LNCaP clone FGC (cell line): ENCODE results near the gene SLCO2A1.

Source experiments
- DNase-seq: peaks from one replicate; pipeline ENCODE4 v3.0.0-alpha.2; 2011; ENCODE audit warnings: low read depth
- H3K4me3 ChIP-seq: 2 replicates; pipeline ENCODE4 v1.5.1; 2011; ENCODE audit warnings: mild to moderate bottlenecking, low read depth, low read length, control low read depth
- TF ChIP-seq, protein P1 (sequence below): IDR thresholded peaks from 2 replicates; pipeline ENCODE4 v1.5.1; 2012; ENCODE audit warnings: mild to moderate bottlenecking; ENCODE audit not compliant: control insufficient read depth, insufficient read depth; ENCODE audit errors: extremely low read depth

Gene SLCO2A1

DNA sequence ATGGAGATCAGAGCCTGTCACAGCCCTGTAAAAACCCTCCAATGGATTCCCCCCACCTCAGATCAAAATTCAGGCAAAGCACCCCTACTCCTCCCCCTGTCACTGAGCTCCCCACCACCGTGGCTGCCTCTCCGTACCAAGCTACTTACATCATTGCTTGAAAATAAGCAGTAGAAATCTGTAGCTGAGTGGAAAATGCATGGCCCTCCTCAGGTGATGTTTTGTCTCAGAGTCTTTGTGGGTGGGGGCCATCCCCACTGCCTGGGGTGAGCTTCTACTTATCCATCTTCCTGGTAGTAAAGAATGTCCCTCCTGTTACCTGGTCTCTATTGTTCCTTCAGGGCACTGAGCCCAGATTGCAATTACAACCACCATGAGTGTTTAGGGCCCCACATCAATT is 34.5 kb downstream of the SLCO2A1 start:
- DNase-seq = no peak
- H3K4me3 ChIP-seq = no peak overlapping the region
- TF ChIP-seq, protein P1, sequence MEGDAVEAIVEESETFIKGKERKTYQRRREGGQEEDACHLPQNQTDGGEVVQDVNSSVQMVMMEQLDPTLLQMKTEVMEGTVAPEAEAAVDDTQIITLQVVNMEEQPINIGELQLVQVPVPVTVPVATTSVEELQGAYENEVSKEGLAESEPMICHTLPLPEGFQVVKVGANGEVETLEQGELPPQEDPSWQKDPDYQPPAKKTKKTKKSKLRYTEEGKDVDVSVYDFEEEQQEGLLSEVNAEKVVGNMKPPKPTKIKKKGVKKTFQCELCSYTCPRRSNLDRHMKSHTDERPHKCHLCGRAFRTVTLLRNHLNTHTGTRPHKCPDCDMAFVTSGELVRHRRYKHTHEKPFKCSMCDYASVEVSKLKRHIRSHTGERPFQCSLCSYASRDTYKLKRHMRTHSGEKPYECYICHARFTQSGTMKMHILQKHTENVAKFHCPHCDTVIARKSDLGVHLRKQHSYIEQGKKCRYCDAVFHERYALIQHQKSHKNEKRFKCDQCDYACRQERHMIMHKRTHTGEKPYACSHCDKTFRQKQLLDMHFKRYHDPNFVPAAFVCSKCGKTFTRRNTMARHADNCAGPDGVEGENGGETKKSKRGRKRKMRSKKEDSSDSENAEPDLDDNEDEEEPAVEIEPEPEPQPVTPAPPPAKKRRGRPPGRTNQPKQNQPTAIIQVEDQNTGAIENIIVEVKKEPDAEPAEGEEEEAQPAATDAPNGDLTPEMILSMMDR = no peak

DNA sequence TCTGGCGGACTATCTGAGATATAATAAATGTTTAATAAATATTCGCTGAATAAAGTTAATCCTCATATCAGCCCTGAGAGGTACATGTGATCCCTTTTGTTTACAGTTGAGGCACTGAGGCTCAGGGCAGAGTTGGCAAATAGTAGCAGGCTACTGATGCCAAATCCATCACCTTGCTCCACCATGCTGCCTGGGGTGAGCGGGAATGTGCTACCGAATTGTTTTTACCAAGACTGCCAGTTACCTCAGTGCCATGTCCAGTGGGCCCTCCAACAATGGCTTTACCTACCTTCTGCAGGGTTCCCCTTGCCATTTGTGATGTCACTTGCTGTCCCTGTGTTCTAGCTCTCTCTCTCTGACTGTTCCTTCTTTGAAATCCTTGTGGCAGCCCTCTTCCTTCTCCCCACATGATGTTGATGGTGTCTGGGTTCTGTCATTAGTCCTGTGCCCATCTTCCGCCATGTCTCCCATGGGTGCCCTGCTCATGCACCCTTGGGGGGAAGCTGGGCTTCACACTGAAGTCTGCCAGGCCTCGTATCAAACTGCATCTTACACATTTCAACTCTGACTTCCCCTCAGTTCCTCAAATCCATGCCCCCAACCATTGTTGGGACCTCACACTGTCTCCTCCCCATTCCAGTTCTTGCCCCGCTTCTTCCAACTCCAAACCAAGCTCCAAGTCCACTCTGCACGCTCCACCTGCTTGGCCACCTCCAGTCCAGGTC is 35.4 kb downstream of the SLCO2A1 start:
- peak; percentile 27 for DNase-seq
- no peak overlapping the region for H3K4me3 ChIP-seq
- TF ChIP-seq, protein P1 = no peak

DNA sequence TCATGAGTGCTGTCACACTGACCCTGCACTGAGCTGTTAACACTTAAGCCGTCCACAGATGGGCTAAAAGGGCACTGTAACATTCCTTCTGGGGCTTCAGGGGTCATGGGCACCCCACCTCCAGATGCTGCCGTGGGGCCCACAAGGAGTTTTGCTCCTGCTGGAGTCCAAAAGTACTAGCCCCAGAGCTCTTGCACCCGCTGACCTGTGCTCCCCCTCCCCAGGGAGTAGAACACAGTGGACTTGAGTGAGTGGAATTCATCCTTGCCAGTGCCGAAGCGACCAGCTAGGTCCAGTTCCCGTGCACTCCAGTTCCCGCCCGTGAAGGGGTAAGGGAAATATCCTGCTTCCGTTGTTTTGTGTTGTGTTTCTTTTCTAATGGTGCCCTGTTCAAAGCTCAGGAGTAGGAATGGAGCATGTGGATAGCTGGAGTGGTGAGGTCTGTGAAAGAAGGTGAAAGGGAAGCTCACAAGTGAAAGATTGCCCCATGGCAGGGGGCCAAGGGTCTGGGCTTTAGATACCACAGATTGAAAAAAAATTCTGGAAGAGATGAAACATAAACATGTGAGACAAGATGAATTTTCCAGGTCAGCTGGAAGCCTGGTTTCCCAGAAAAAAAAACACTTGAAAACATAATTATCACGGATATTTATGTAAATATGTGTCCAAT is 36.6 kb downstream of the SLCO2A1 start:
- no peak for DNase-seq
- H3K4me3 ChIP-seq = no peak overlapping the region
- TF ChIP-seq, protein P1 = no peak

DNA sequence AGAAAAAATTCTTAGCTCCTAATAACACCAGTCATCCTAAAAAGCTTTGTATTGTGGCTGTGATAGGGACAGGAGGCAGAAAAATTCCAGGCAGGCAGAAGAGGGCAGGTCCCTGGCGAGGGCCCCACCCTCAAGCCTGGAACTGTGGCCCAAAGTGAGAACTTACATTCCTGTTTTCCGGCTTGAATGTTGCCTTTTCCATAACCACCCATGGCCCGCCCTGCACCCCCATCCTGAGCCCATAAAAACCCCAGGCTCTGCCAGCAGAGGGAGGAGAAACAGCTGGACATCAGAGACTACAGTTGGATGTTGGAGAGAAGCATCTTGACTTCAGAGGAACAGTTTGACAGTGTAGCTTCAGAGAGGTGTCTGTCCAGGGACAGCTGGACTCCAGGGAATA is 37.3 kb downstream of the SLCO2A1 start:
- no peak for DNase-seq
- TF ChIP-seq, protein P1 = no peak
- H3K4me3 ChIP-seq = no peak overlapping the region

DNA sequence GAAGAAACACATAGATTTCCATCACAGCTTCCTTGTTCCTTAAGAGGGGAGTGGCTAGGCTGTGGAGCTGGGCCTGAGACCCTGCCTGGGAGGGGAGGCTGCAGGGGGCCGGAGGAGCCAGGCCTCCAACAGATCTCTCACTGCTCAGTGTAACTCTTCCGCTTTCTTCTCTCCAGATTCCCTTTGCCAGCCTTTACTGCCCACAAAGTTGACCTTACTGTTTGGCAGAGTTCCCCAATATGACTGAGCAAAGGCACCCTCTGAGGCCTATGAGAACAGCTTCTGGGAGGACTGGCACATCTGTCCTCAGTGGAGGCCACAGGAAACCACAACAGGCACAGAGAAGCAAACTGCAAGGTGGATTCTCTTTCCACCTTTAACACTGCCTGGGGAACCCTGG is 38.1 kb downstream of the SLCO2A1 start:
- DNase-seq = no peak
- no peak overlapping the region for H3K4me3 ChIP-seq
- TF ChIP-seq, protein P1 = no peak

DNA sequence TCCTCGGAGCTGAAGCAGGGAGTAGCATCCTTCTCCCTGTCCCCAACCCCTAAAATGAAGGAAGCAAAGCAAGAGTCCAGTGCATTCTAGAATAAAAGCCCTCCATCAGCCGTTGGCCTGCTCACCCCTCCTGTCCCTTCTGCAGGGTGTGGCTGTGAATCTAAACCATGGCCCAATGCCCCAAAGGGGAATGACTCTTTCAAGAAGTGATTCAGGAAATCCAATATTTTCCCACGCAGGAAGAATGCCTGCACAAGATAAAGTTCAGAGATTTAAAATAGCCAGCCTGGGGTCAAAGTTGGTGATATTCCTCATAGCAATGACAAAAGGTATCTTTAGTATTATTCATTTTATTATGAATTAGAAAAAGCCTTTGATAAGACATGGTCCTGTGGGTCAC is 38.5 kb downstream of the SLCO2A1 start:
- H3K4me3 ChIP-seq = no peak overlapping the region
- TF ChIP-seq, protein P1 = no peak
- DNase-seq = no peak
